GM21526 (cell line): ENCODE results near the gene NT5DC3.

ENCODE experiments used
- ATAC-seq: cut with Tn5 transposase; IDR thresholded peaks from one replicate; pipeline ENCODE4 v1.9.1; 2021; ENCODE audit warnings: moderate library complexity; ENCODE audit not compliant: unreplicated experiment, low FRiP score

The NT5DC3 gene

GRCh38 chr12:103833095-103833775 is 7.8 kb downstream of the NT5DC3 start:
- no peak for ATAC-seq

DNA sequence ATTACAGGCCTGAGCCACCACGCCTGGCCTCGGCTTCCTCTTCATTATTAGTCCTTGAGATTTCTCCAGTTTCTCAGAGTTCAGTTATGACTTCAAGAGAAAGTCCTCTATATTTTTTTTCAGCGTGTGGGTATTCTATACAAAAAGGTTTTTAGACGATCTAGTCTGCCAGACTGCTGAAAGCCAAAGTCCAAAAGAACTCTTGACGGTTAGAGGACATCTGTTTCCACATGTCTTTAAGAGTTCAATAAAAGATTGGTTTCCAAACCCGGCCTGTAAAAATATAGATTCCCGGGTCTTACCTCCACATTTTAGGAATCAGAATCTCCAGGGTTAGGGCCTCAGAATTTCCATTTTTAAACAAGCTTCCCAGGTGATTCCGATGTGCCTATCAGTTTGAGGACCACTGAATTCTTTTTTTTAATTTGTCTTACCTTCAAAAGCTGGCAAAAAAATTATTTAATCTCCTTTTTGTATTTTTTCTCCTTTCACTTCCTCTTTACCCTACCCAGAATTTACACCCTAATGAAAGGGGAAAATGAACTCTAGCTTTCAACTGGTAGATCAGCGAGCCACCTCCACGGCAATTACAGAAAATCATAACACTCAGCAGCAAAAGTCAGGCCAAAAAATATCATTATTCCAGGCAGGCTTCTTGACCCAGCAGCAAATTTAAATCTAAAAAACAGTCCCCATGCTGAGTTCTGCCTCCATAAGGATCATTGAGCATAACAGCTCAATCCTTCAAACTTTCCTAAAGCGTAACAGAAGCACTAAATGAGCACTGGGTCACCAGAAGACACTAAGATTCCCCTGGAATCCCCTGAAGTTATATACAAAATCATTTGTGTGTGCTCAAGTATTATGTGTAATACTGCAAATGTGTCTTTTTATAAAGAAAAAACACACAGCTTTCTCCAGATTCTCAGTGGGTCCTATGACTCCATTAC is 8.7 kb downstream of the NT5DC3 start:
- no peak for ATAC-seq

DNA sequence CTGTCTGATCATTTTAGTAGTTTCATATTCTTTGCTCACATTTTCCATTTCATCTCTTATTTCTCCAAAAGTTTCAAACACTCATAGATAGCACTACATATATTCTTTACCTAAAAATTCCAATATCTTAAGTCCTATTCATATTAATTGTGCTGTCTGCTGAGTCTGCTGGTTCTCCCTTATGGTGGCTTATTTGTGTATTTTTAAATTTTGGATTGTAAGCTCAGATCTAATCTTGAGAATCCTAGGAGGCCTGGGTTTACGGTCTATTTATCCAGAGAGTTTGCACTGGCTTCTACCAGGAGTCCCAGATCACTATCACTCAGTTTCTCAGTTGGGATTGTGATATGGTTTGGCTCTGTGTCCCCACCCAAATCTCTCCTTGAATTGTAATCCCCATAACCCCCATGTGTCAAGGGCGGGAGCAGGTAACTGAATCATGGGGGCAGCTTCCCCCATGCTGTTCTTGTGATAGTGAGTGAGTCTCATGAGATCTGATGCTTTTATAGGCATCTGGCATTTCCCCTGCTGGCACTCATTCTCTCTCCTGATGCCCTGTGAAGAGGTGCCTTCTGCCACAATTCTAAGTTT is 10.2 kb downstream of the NT5DC3 start:
- no peak for ATAC-seq

DNA sequence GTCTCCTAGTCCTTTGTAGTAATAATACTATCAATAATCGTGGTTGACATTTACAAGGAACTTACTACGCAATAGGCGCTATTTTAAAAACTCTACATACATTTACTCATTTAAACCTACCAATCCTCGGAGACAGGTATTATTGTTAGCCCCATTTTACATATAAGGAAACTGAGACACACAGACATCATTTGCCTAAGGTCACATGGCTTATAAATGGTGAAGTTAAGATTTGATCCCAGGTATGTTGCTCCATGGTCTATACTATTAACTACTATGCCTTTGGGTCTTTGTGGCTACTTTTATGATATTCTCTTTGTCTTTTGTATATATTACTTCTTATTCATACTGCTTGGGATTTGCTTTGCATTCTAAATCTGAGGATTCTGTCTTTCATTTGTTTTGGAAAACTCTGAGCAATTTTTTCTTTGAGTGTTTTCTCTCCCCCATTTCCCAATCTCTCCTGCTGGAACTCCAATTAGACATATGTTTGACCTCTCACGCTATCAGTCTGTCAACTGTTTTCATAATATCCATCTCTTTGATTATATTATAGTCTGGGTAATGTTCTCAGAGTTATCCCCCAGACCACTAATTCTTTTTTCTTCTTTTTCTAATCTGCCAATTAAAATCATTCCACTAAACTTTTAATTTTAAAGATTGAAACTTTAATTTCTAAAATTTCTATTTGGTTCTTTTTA is 10.9 kb downstream of the NT5DC3 start:
- no peak for ATAC-seq

GRCh38 chr12:103829092-103829491 is 11.9 kb downstream of the NT5DC3 start:
- no peak for ATAC-seq

DNA sequence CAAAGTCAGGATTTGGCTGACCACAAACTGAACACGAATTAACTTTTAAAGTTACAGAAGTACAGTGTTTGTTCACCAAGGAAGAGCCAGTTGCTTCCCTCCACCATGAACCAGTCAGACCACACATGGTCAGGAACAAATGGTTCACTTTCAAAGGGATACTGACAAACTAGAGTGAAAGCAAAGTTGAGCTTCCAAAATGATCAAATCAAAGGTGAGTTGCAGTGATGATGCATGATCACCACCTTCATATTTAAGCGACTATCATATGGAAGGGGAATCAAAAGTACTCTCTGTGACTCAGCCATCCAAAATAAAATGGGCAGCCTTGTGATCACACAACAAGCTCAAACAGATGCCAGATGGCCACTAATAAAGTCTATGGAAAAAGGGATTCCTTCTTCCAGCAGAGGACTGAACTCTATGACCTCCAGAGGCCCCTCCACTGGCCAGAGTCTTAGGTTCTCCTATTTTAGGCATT is 13.1 kb downstream of the NT5DC3 start:
- no peak for ATAC-seq

- ATAC-seq = no peak
These were observed 16.2 kb downstream of the NT5DC3 start for GRCh38 chr12:103824845-103825244.

- no peak for ATAC-seq
These were observed 16.7 kb downstream of the NT5DC3 start for GRCh38 chr12:103824290-103824689.

GRCh38 chr12:103823871-103824270 is 17.2 kb downstream of the NT5DC3 start:
- no peak for ATAC-seq

DNA sequence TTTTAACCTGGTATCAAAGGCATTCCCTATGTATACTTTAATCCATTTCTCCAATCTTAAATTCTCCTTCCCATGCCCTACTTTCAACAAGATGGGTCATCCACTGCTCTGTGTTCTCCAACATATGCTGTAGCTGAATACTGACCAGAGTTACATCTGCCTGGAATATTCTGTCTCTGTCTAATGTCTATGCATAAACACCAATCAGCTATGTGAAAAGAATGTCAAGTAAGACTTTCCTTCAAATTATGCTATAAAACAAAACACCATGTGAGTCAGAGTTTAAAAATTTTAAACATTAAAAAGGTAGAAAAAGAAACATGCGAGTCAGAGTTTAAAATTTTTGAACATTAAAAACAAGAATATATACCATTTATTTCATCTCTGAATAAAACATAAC is 19.3 kb downstream of the NT5DC3 start:
- ATAC-seq = no peak

DNA sequence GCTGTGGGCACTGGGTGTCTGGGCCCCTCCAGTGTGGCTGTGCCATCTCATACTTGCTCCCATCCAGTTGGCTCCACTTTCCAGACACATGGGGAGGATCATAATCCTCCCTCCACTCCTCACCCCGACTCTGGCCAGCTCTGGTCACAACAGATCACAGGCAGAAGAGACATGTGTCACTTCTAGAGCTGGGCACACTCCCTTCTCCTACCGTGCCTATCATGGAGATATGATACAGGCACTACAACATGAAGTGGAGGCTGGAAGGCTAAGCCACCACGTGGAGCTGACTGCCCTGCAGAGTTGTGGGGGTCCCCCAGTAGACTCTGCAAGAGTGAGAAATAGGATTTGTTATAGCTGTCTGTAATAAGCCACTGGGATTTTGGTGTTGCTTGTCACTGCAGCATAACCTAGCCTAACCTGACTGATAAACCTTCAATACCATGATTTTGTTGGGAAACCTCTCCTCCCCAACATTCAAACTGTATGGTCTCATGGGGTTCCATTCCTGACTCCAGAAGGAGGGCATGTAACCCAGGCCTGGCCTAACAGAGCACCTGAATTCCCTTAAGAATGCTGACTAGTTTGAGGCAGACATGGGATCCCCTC is 20.0 kb downstream of the NT5DC3 start:
- no peak for ATAC-seq

DNA sequence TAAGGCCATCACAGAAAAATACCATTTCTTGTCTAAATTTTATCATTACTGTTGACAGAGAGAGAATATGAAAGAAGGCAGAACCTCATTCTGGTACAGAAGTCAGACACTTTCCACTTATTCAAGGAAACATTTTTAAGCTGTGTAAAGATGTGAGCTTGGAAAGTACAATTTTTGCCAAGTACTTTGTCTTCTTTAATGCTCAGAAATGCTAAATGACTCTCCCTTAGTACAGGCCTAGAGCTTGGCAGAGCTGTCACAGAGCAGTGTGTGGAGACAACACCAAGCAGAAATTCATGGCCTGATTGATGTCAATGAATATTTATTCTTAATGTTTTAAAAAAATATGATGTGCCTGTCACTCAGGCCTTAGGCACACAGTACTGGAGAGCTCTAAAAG is 20.7 kb downstream of the NT5DC3 start:
- no peak for ATAC-seq

DNA sequence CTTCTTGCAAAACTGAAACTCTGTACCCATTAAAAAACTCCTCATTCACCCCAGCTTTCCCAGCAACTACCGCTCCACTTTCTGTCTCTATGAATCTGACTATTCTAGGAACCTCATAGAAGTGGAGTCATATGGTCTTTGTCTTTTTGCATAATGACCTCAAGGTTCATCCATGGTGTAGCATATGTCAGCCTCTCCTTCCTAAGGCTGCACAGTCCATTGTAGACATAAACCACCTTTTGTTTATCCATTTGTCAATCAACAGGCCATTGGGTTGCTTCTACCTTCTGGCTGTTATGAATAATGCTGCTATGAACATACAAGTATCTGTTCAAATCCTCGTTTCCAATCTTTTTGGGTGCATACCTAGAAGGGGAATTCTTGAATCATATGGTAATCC is 21.1 kb downstream of the NT5DC3 start:
- ATAC-seq = no peak

DNA sequence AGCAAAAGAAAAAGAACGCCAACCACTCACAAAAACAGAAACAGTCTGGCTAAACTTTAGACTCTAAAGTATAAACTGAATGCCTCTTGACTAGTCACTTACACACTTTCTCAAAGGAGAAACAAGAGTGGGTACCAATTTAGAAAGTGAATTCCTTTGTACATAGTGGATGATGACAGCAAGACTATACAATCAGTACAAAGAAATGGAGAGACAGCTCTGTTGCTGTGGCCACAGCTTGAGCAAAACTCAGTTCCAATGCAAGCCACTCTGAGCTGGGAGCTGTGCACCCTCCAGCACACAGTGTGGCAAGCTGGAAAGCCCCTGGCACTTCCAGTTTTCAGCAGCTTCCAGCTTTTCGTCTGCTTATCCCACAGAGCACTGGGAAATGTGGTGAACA is 21.7 kb downstream of the NT5DC3 start:
- no peak for ATAC-seq

DNA sequence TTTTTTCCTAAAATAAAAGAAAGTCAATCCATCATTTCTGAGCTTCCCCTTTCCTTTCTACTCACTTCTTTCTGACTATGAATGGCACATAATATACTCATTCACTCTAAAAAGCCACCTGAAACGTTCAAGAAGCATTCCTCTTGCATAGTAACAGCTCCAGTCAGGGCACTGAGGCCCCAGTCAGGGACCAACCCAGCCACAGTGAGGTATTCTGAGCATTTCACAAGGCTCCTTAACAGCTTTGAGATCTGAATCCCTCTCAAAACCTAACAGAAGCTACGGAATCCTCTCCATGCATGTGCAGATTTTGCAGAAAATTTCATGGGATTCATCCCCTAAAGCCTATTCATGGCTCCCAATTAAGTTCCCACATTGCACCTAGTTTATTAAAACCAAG is 23.2 kb downstream of the NT5DC3 start:
- no peak for ATAC-seq

GRCh38 chr12:103816663-103817062 is 24.4 kb downstream of the NT5DC3 start:
- ATAC-seq = no peak

DNA sequence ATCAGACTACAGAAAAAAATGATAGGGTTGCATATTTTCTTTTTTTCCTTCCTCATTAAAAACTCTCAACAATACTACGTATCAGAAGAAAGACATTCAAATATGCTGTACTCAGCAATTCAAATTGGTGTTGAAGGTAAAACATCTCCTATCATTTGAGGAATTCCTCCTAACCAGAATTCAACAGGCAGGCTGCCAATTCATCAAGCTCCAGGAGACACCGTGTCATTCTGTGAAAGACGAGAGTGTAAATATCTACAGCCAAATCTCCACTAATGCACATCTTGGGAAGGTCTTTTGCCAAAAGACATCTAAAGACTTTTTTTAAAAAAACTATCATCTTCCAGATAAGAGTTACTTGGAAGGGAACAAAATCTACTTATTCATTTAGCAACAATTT is 26.6 kb downstream of the NT5DC3 start:
- no peak for ATAC-seq

- ATAC-seq = no peak
These were observed 27.1 kb downstream of the NT5DC3 start for GRCh38 chr12:103813949-103814348.

GRCh38 chr12:103813426-103813825 is 27.6 kb downstream of the NT5DC3 start:
- ATAC-seq = no peak

- ATAC-seq = no peak
These were observed 28.2 kb downstream of the NT5DC3 start for GRCh38 chr12:103812789-103813188.
